ENCODE measurements around the gene PSG5. TPM values are rescaled to one million over a fixed set of nuclear protein-coding genes. Genes with fewer than 3 reads are reported as not detected.
"Not testable (repeated sequence)": the region's sequence is repeated elsewhere in the genome, so short reads cannot be mapped to it uniquely, and the experiment has no call there.

The PSG5 gene
- total RNA-seq, 3 donors from 2014 or later = not detected

GRCh38 chr19:43207991-43208390 is 21.7 kb upstream of the PSG5 start:
- no peaks in the 10 kb centered on the region for H3K36me3 ChIP-seq
- intact Hi-C loops (cut with DNase I; ENCODE audit: low total_unique reads) = no loop called here
- no peaks in the 10 kb centered on the region for H3K9me3 ChIP-seq
- H3K27ac ChIP-seq = no peak overlapping the region
- DNase-seq (ENCODE audit: low spot score in 2 of 2) = no peak
- no peaks in the 10 kb centered on the region for H3K4me1 ChIP-seq
- no peaks in the 10 kb centered on the region for H3K27me3 ChIP-seq
- TF ChIP-seq CTCF (IDR thresholded peaks at IDR 0.05) = no peak
- no peak for TF ChIP-seq POLR2A (IDR thresholded peaks at IDR 0.05)
- no peak overlapping the region for H3K4me3 ChIP-seq

- H3K9me3 ChIP-seq; H3K4me1 ChIP-seq; H3K27me3 ChIP-seq; DNase-seq (ENCODE audit: low spot score in 2 of 2); H3K27ac ChIP-seq; H3K4me3 ChIP-seq; H3K36me3 ChIP-seq; intact Hi-C loops (cut with DNase I; ENCODE audit: low total_unique reads): not testable (repeated sequence)
- TF ChIP-seq CTCF (IDR thresholded peaks at IDR 0.05) = peak in 2 of 3 donors; percentile 13 to 19
These were observed 20.8 kb upstream of the PSG5 start for GRCh38 chr19:43207174-43207573.

- H3K27ac ChIP-seq; intact Hi-C loops (cut with DNase I; ENCODE audit: low total_unique reads); H3K36me3 ChIP-seq; H3K4me3 ChIP-seq; H3K4me1 ChIP-seq; H3K9me3 ChIP-seq; H3K27me3 ChIP-seq; DNase-seq (ENCODE audit: low spot score in 2 of 2): not testable (repeated sequence)
These were observed 19.3 kb upstream of the PSG5 start, which contains the start of gene PSG4 for GRCh38 chr19:43205471-43206105. Gene PSG4 (minus strand): TSS chr19:43205638. CDS start chr19:43205536, 102 bp downstream.

- H3K9me3 ChIP-seq; H3K27ac ChIP-seq; H3K4me3 ChIP-seq; intact Hi-C loops (cut with DNase I; ENCODE audit: low total_unique reads); H3K36me3 ChIP-seq; H3K27me3 ChIP-seq; DNase-seq (ENCODE audit: low spot score in 2 of 2); H3K4me1 ChIP-seq: not testable (repeated sequence)
These were observed 17.3 kb upstream of the PSG5 start for GRCh38 chr19:43203611-43204010.

GRCh38 chr19:43201891-43202290 is 15.6 kb upstream of the PSG5 start:
- H3K9me3 ChIP-seq; intact Hi-C loops (cut with DNase I; ENCODE audit: low total_unique reads); H3K4me3 ChIP-seq; H3K36me3 ChIP-seq; H3K27me3 ChIP-seq; DNase-seq (ENCODE audit: low spot score in 2 of 2); H3K4me1 ChIP-seq: not testable (repeated sequence)
- peak overlapping the region in 1 of 2 donors; percentile 88 for H3K27ac ChIP-seq

GRCh38 chr19:43201337-43201801 is 15.0 kb upstream of the PSG5 start:
- H3K4me1 ChIP-seq; DNase-seq (ENCODE audit: low spot score in 2 of 2); intact Hi-C loops (cut with DNase I; ENCODE audit: low total_unique reads); H3K27me3 ChIP-seq; H3K9me3 ChIP-seq; H3K4me3 ChIP-seq; H3K36me3 ChIP-seq: not testable (repeated sequence)
- H3K27ac ChIP-seq = peak overlapping the region in 1 of 2 donors; percentile 88

- H3K4me1 ChIP-seq; H3K9me3 ChIP-seq; intact Hi-C loops (cut with DNase I; ENCODE audit: low total_unique reads); DNase-seq (ENCODE audit: low spot score in 2 of 2); H3K27me3 ChIP-seq; H3K27ac ChIP-seq; H3K4me3 ChIP-seq; H3K36me3 ChIP-seq: not testable (repeated sequence)
These were observed 12.5 kb upstream of the PSG5 start for GRCh38 chr19:43198686-43199419.

GRCh38 chr19:43197666-43198397 is 11.5 kb upstream of the PSG5 start:
- intact Hi-C loops (cut with DNase I; ENCODE audit: low total_unique reads); H3K4me1 ChIP-seq; H3K9me3 ChIP-seq; H3K36me3 ChIP-seq; H3K4me3 ChIP-seq; H3K27ac ChIP-seq; DNase-seq (ENCODE audit: low spot score in 2 of 2); H3K27me3 ChIP-seq: not testable (repeated sequence)

GRCh38 chr19:43194397-43194796 is 8.1 kb upstream of the PSG5 start:
- H3K36me3 ChIP-seq; DNase-seq (ENCODE audit: low spot score in 2 of 2); intact Hi-C loops (cut with DNase I; ENCODE audit: low total_unique reads); H3K4me3 ChIP-seq; H3K4me1 ChIP-seq; H3K27me3 ChIP-seq; H3K27ac ChIP-seq; H3K9me3 ChIP-seq: not testable (repeated sequence)

- DNase-seq (ENCODE audit: low spot score in 2 of 2); H3K4me3 ChIP-seq; H3K9me3 ChIP-seq; intact Hi-C loops (cut with DNase I; ENCODE audit: low total_unique reads); H3K36me3 ChIP-seq; H3K27ac ChIP-seq; H3K27me3 ChIP-seq; H3K4me1 ChIP-seq: not testable (repeated sequence)
These were observed 6.2 kb upstream of the PSG5 start for GRCh38 chr19:43192381-43193155.
